ENCODE data around the gene PAX2. TPM values are rescaled to one million over a fixed set of nuclear protein-coding genes. Genes with fewer than 3 reads are reported as not detected.

Gene PAX2
- total RNA-seq, 2 donors from 2014 or later: 0.16 TPM; not detected in 1

- no peaks in the 10 kb centered on the region for H3K9me3 Mint-ChIP-seq
- no peaks in the 10 kb centered on the region for H3K4me1 Mint-ChIP-seq
- H3K36me3 Mint-ChIP-seq (ENCODE audit: low read depth): no peaks in the 10 kb centered on the region
- no peak for ATAC-seq (replicated peaks)
- H3K27me3 Mint-ChIP-seq: peaks cover 25% of the 10 kb centered on the region
- H3K4me3 Mint-ChIP-seq: no peak overlapping the region
- no peak overlapping the region for H3K27ac Mint-ChIP-seq
Measured at GRCh38 chr10:100874702-100875483, 129.5 kb downstream of the PAX2 start.

GRCh38 chr10:100875484-100876166 is 130.2 kb downstream of the PAX2 start:
- Mint-ChIP-seq H3K4me3 (no peak overlapping the region), H3K27ac (no peak overlapping the region), H3K27me3 (peaks cover 25% of the 10 kb centered on the region), H3K9me3 (no peaks in the 10 kb centered on the region), H3K36me3 (ENCODE audit: low read depth) (no peaks in the 10 kb centered on the region), H3K4me1 (no peaks in the 10 kb centered on the region)
- ATAC-seq (replicated peaks): no peak

GRCh38 chr10:100876585-100877460 is 131.4 kb downstream of the PAX2 start:
- H3K9me3 Mint-ChIP-seq: no peaks in the 10 kb centered on the region
- H3K27me3 Mint-ChIP-seq: peaks cover 25% of the 10 kb centered on the region
- no peak overlapping the region for H3K4me3 Mint-ChIP-seq
- H3K27ac Mint-ChIP-seq: no peak overlapping the region
- ATAC-seq (replicated peaks): no peak
- H3K4me1 Mint-ChIP-seq: no peaks in the 10 kb centered on the region
- no peaks in the 10 kb centered on the region for H3K36me3 Mint-ChIP-seq (ENCODE audit: low read depth)

GRCh38 chr10:100877461-100877850 is 132.1 kb downstream of the PAX2 start:
- Mint-ChIP-seq H3K27ac (no peak overlapping the region), H3K9me3 (no peaks in the 10 kb centered on the region), H3K4me1 (no peaks in the 10 kb centered on the region), H3K27me3 (peaks cover 25% of the 10 kb centered on the region), H3K36me3 (ENCODE audit: low read depth) (no peaks in the 10 kb centered on the region), H3K4me3 (no peak overlapping the region)
- no peak for ATAC-seq (replicated peaks)

DNA sequence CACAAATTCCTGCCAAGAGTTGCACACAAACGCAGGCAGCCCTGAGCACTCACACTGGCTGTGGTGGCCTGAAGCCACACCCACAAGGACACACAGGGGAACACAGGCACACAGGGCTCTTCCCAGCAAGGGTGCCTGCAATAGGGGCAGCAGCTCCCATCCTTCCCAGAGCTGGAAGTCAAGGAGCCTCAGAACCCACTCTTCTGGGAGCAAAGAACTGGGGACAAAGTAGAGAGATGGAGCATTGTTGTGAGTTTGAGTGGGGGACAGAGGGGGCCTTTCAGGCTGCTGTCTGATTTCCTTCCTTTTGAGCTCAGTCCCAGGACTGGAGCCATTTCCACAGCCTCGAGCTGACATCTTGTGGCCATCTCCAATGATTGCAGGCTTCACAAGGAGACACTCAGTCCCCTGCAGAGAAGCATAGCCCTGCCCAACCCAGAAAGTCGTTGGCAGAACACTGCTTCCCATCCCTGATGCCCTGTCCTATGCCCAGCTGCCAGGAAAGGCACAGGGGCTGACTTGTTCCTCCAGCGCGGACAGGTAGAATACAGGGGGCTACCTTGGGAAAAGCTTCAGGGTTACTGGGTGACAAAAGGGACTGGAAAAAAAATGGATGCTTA is 133.0 kb downstream of the PAX2 start:
- peaks cover 20% of the 10 kb centered on the region for H3K27me3 Mint-ChIP-seq
- no peak overlapping the region for H3K27ac Mint-ChIP-seq
- no peaks in the 10 kb centered on the region for H3K36me3 Mint-ChIP-seq (ENCODE audit: low read depth)
- H3K4me3 Mint-ChIP-seq: no peak overlapping the region
- peak; percentile 57 for ATAC-seq (replicated peaks)
- H3K9me3 Mint-ChIP-seq: no peaks in the 10 kb centered on the region
- no peaks in the 10 kb centered on the region for H3K4me1 Mint-ChIP-seq

Other genes starting within 250 kb of the PAX2 start
- gene SEC31B, start 225.7 kb upstream of the PAX2 start, total RNA-seq: 100 to 1,000 TPM in 1 of 2 donors, 10 to 100 TPM in 1; 67.0 to 127 TPM
- gene NDUFB8, start 215.7 kb upstream of the PAX2 start, total RNA-seq: 100 to 1,000 TPM; 350 to 380 TPM
- 10 to 100 TPM; 53.3 to 60.2 TPM for gene HIF1AN, start 209.6 kb upstream of the PAX2 start, total RNA-seq
- gene SLF2, start 167.4 kb downstream of the PAX2 start, total RNA-seq: 10 to 100 TPM; 41.3 to 44.1 TPM
- gene SEMA4G, start 223.9 kb downstream of the PAX2 start, total RNA-seq: 1 to 10 TPM; 1.4 to 3.8 TPM
- gene MRPL43, start 241.9 kb downstream of the PAX2 start, total RNA-seq: 10 to 100 TPM; 50.1 to 58.7 TPM
- gene TWNK, start 242.0 kb downstream of the PAX2 start, total RNA-seq: 10 to 100 TPM; 12.0 to 24.9 TPM

All from activated T-helper 17 cell treated with anti-CD3 and anti-CD28 coated beads, Interleukin-2, amount 50 U/mL, for 72 hours (primary cell).